HG03066 (cell line): ENCODE measurements around the gene PANX1.
"Not testable (repeated sequence)": the region's sequence is repeated elsewhere in the genome, so short reads cannot be mapped to it uniquely, and the experiment has no call there.

Source experiments
- ATAC-seq: cut with Tn5 transposase; IDR thresholded peaks from one replicate; pipeline ENCODE4 v1.9.1; 2021; ENCODE audit warnings: low read depth; ENCODE audit not compliant: unreplicated experiment

PANX1 gene

GRCh38 chr11:94148189-94148588 lies 19.5 kb downstream of the PANX1 start:
- ATAC-seq: no peak

GRCh38 chr11:94149431-94150017 lies 20.9 kb downstream of the PANX1 start:
- no peak for ATAC-seq

- ATAC-seq: no peak
Observed at GRCh38 chr11:94150056-94150455, 21.4 kb downstream of the PANX1 start.

- ATAC-seq: no peak
Observed at GRCh38 chr11:94150704-94151685, 22.4 kb downstream of the PANX1 start.

DNA sequence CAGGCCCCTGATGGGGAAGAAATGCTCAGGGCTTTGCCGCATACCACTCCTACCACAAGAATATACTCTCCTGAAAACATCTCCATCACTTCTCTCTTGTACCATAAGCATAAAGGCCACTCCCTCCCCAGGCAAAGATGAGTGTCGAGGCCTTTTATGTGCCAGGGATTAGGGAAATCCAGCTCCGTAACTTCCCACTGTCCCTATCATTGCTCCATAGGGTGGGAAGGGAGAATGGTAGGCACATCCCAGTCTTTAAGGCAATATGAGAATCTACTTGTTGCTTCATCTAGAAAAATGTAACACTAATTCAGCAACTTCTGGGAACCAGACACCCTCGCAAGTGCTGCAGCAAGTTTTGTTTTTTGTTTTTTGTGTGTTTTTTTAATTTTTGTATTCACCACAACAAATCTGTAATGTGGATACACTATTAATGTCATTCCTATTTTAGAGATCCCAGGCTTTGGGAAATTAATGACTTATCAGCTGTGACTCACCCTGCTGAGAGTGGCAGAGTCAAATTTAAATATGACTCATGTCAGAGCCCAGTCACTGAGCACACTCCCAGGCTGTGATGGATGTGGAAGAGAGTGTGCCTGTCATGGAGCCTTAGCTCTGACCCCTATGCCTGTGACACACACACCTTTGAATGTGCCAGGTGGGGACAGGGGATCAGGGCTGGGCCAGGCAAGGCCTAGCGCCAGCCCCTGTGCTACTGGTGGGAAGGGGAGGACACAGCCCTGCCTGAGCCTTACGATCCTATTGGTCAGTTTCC lies 23.4 kb downstream of the PANX1 start:
- ATAC-seq: no peak

GRCh38 chr11:94152678-94153065 lies 24.0 kb downstream of the PANX1 start:
- no peak for ATAC-seq

DNA sequence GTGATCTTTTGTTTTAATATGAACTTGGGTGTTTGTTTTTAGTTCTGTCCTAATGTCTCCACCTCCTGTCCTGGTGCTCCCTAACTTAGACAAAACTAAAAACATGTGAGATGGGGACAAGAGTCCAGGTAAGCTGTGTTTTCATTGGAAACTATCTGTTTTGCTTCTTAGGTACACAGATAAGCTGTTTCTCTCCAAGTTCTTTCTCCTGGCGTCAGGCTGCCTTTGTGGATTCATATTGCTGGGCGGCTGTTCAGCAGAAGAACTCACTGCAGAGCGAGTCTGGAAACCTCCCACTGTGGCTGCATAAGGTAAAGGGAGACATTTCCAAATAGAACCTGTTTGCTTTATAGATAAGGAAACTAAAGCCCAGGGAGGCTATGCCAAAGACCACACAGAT lies 24.7 kb downstream of the PANX1 start:
- ATAC-seq: no peak

GRCh38 chr11:94154095-94154856 lies 25.6 kb downstream of the PANX1 start:
- no peak for ATAC-seq

- ATAC-seq: not testable (repeated sequence)
Observed at GRCh38 chr11:94157339-94157738, 28.7 kb downstream of the PANX1 start.

DNA sequence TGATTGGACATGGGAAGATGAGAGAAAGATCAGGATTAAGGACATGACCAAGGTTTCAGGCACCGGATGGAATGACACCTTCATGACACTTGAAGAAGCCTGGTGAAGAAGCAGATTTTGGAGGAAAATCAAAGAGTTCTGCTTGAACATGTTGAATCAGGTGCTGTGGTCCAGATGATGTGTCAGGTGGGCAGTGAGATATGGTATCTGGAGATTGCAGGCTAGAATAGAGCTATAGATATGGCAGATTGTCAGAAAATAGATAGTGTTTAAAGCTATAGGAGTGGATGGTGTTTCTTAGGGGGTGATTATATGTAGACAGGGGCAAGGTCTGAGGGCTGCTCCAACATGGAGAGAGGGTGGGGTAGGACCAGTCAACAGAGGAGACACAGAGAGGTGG lies 40.2 kb downstream of the PANX1 start:
- no peak for ATAC-seq

- ATAC-seq: no peak
Observed at GRCh38 chr11:94169516-94169915, 40.9 kb downstream of the PANX1 start.

DNA sequence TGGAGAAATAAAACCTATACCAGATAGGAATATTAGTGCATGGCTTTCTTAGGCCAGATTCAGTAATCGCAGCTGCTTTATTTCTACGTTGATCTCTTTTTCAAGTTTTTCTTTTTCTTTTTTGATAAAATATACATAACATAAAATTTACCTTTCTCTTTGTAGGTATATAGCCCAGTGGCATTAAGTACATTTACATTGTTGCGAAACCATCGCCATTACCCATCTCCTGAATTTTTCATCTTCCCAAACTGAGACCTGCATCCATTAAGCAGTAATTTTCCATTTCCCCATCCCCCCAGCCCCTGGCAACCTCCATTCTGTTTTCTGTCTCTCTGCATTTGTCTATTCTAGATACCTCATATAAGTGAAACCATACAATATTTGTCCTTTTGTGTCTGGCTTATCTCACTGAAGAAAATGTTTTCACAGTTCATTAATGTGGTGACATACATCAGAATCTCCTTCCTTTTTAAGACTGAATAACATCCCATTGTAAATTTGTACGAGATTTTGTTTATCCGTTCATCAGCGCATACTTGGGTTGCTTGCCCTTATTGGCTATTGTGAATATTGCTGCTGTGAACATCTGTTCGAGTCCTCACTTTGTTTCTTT lies 41.4 kb downstream of the PANX1 start:
- ATAC-seq: no peak

- no peak for ATAC-seq
Observed at GRCh38 chr11:94170953-94171352, 42.3 kb downstream of the PANX1 start.

DNA sequence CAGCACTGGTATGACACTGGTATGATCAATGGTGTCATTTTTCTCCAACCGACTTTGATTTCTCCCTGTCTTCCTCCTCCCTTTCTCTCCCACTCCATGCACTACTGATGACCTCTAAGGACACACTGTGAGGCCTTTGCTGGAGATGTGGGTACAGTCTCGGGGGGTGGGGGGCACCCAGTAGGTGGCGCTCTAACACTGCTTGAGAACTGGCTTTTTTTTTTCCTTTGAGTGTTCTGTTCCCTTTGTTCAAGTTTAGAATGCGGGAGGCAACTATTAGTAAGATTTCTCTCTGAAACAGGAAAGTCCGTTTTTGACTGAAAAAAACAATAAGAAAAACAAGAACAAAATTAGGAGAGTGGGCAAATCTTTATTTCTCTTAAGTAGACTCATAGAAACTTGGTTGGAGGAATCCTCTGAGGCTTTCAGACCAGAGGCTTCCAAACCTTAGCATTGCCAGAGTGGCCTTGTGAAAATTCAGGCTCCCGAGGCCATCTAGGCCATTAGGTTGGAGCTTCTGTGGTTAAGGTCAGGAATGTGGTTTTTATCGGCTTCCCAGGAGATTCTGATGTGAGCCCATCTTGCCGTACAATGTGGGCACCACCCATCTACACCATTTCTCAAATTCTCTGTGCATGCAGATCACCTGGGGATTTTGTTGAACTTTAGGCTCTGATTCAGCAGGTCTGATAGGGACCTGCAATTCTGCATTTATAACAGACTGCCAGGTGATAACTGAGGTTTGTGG lies 43.2 kb downstream of the PANX1 start:
- ATAC-seq: no peak

DNA sequence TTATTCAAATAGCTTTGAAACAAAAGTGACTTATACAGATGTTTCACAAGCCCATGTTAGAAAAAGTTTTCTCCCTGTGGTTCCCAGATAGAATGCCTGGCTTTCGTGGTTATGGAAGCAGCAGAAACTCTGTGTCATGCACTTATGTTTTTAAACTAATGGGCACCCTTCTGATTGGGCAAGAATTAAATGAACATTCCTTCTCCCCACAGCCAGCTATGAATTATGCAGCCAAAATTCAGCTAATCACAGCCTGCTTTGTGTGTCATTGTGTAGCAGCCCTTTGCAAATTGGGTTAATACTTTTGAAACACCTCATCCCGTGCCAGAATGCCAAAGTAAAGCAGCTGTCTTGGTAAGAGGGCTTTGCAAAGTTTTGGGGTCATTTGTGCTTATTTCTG lies 46.9 kb downstream of the PANX1 start:
- ATAC-seq: no peak

DNA sequence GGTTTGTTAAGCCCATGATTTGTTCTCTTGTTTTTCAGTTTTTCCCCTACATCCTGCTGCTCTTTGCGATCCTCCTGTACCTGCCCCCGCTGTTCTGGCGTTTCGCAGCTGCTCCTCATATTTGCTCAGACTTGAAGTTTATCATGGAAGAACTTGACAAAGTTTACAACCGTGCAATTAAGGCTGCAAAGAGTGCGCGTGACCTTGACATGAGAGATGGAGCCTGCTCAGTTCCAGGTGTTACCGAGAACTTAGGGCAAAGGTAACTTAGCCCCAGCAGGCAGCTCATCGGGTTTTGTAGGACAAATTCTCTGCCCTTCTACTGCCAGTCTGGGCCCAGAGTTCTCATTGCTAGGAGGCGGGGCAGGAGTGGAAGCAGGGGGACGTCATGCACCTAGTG lies 49.7 kb downstream of the PANX1 start:
- ATAC-seq: no peak

GRCh38 chr11:94179696-94180095 lies 51.1 kb downstream of the PANX1 start:
- ATAC-seq: no peak

- ATAC-seq: no peak
Observed at GRCh38 chr11:94181526-94181925, 52.9 kb downstream of the PANX1 start.

DNA sequence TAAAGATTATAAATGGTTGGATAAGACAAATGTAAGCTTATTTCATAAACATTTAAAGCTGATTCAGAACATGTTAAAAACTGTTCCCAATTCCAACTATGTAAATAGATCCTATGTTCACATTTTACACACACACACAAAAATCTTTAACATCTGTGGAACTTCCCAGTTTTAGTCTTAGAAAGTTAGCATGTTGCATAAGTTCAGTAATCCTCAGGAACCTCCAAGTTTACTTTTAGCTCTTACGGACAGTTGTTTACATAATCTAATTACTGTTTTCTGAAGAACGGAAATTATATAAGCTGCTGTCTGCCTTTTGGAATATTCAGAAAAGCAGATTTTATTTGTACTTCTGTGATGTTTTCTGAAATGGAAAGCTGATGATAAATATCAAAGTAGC lies 53.3 kb downstream of the PANX1 start:
- ATAC-seq: no peak
